ENCODE measurements around the gene GSTA2. TPM values are rescaled to one million over a fixed set of nuclear protein-coding genes. Genes with fewer than 3 reads are reported as not detected.
A peak's percentile ranks its signal among the peaks of the same experiment; 100 is the strongest.

The GSTA2 gene
- total and polyA plus RNA-seq, 2 of the 13 experiments (the other 11 are each of a cell fraction or from before 2014, with no cell fraction given): 0.75 to 13.7 TPM

DNA sequence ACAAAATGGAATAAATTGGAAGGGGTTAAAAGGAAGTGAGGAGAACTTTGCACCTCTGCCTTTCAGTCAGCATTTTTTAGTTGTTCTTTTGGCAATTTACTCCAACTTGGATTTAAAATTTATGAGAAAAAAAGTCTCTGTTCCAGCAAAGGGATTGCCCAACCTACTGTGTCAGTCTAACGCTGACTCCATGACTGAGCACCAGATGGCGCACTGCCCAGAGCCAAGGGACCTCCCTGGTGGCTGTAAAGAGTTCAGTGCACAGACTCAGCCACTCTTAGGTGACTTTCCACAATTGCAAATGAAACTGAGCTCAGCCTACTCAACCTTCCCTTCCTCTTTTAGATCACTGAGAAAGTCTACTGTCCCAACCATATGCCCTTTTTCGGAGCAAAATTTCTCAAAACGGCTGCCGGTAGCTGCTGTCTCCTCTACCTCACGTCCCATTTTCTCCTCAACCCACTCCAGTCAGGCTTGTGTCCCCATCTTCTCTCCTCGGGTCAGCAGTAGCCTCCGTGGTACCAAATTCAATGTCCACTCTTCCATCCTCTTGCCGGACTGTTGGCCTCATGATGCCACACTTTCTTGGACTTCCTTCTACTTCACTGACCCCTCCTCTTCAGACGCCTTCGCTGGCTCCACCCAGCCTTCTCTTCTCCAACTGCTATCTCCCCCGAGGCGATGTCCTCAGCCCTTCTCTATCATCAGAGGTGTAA lies 38.7 kb downstream of the GSTA2 start (continued):
- TF ChIP-seq NFKB2 (CRISPR knock-in tag; IDR thresholded peaks at IDR 0.05; ENCODE audit: borderline replicate concordance) (peak; percentile 34; the same call in 1 of the 2 replicates), PCBP2 (optimal IDR thresholded peaks at IDR 0.05; ENCODE audit: low read depth, low read length, poor library complexity, severe bottlenecking) (no peak), HNRNPK (IDR thresholded peaks at IDR 0.05; ENCODE audit: low read depth, low read length, poor library complexity, severe bottlenecking) (no peak), ZKSCAN8 (CRISPR knock-in tag; IDR thresholded peaks at IDR 0.05; ENCODE audit: borderline replicate concordance) (no peak), SKI (IDR thresholded peaks at IDR 0.05; ENCODE audit: partially characterized antibody) (no peak), SOX5 (CRISPR knock-in tag; IDR thresholded peaks at IDR 0.05; ENCODE audit: borderline replicate concordance) (no peak; the same call in 1 of the 2 replicates), ZNF3 (CRISPR knock-in tag; IDR thresholded peaks at IDR 0.05) (no peak), HOXA7 (CRISPR knock-in tag; IDR thresholded peaks at IDR 0.05) (no peak), MAFF (IDR thresholded peaks at IDR 0.05; ENCODE audit: low read depth, low read length) (no peak), HCFC1 (IDR thresholded peaks at IDR 0.05; ENCODE audit: low read depth, low read length) (no peak), ZNF781 (CRISPR knock-in tag; IDR thresholded peaks at IDR 0.05; ENCODE audit: borderline replicate concordance, not compliant biosample characterization) (peak; percentile 38), MZF1 (CRISPR knock-in tag; IDR thresholded peaks at IDR 0.05; ENCODE audit: borderline replicate concordance) (no peak), RXRA (CRISPR knock-in tag; IDR thresholded peaks at IDR 0.05) (no peak), TFDP1 (CRISPR knock-in tag; IDR thresholded peaks at IDR 0.05; ENCODE audit: borderline replicate concordance) (no peak), FOXA3 (CRISPR knock-in tag; IDR thresholded peaks at IDR 0.05) (peak; percentile 48; the same call in 1 of the 2 replicates), ZNF205 (CRISPR knock-in tag; IDR thresholded peaks at IDR 0.05) (no peak), CREB3 (CRISPR knock-in tag; IDR thresholded peaks at IDR 0.05) (no peak), ZC3H4 (CRISPR knock-in tag; IDR thresholded peaks at IDR 0.05; ENCODE audit: borderline replicate concordance) (no peak)
- TF ChIP-seq, protein P1, sequence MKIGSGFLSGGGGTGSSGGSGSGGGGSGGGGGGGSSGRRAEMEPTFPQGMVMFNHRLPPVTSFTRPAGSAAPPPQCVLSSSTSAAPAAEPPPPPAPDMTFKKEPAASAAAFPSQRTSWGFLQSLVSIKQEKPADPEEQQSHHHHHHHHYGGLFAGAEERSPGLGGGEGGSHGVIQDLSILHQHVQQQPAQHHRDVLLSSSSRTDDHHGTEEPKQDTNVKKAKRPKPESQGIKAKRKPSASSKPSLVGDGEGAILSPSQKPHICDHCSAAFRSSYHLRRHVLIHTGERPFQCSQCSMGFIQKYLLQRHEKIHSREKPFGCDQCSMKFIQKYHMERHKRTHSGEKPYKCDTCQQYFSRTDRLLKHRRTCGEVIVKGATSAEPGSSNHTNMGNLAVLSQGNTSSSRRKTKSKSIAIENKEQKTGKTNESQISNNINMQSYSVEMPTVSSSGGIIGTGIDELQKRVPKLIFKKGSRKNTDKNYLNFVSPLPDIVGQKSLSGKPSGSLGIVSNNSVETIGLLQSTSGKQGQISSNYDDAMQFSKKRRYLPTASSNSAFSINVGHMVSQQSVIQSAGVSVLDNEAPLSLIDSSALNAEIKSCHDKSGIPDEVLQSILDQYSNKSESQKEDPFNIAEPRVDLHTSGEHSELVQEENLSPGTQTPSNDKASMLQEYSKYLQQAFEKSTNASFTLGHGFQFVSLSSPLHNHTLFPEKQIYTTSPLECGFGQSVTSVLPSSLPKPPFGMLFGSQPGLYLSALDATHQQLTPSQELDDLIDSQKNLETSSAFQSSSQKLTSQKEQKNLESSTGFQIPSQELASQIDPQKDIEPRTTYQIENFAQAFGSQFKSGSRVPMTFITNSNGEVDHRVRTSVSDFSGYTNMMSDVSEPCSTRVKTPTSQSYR (CRISPR knock-in tag; IDR thresholded peaks at IDR 0.05; ENCODE audit: borderline replicate concordance): no peak; the same call in 1 of the 2 replicates
- TF ChIP-seq, protein P2, sequence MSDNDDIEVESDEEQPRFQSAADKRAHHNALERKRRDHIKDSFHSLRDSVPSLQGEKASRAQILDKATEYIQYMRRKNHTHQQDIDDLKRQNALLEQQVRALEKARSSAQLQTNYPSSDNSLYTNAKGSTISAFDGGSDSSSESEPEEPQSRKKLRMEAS (IDR thresholded peaks at IDR 0.05): peak; percentile 55; the same call in 1 of the 2 replicates
- TF ChIP-seq, protein P3, sequence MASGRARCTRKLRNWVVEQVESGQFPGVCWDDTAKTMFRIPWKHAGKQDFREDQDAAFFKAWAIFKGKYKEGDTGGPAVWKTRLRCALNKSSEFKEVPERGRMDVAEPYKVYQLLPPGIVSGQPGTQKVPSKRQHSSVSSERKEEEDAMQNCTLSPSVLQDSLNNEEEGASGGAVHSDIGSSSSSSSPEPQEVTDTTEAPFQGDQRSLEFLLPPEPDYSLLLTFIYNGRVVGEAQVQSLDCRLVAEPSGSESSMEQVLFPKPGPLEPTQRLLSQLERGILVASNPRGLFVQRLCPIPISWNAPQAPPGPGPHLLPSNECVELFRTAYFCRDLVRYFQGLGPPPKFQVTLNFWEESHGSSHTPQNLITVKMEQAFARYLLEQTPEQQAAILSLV (CRISPR knock-in tag; IDR thresholded peaks at IDR 0.05; ENCODE audit: borderline replicate concordance): no peak
- TF ChIP-seq, protein P4, sequence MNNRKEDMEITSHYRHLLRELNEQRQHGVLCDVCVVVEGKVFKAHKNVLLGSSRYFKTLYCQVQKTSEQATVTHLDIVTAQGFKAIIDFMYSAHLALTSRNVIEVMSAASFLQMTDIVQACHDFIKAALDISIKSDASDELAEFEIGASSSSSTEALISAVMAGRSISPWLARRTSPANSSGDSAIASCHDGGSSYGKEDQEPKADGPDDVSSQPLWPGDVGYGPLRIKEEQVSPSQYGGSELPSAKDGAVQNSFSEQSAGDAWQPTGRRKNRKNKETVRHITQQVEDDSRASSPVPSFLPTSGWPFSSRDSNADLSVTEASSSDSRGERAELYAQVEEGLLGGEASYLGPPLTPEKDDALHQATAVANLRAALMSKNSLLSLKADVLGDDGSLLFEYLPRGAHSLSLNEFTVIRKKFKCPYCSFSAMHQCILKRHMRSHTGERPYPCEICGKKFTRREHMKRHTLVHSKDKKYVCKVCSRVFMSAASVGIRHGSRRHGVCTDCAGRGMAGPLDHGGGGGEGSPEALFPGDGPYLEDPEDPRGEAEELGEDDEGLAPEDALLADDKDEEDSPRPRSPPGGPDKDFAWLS (CRISPR knock-in tag; IDR thresholded peaks at IDR 0.05; ENCODE audit: borderline replicate concordance): 0 out of 2 replicates have a peak, but pooled peaks have one; percentile 23
